Cardiac fibroblast (primary cell): Measurements from ENCODE around the gene TEX29.

Experiments
- DNase-seq, 2 donors: peaks; one replicate each; pipeline versions ENCODE4 v3.0.0 to v3.0.0-alpha.2; 2010; ENCODE audit warnings: low read depth in 2 of 2
- H3K4me3 ChIP-seq, 2 donors: replicated peaks in 1 of 2; 1 replicate in 1 of 2; 2 replicates in 1 of 2; pipeline ENCODE4 v1.5.1; 2011; ENCODE audit warnings: low read depth in 2 of 2, low read length in 2 of 2, mild to moderate bottlenecking in 2 of 2, moderate library complexity in 1 of 2
- TF ChIP-seq, protein P1 (sequence below): IDR thresholded peaks from one replicate; pipeline ENCODE4 v1.5.1; 2011; ENCODE audit warnings: low read depth, mild to moderate bottlenecking, low read length, inconsistent platforms

Gene TEX29

DNA sequence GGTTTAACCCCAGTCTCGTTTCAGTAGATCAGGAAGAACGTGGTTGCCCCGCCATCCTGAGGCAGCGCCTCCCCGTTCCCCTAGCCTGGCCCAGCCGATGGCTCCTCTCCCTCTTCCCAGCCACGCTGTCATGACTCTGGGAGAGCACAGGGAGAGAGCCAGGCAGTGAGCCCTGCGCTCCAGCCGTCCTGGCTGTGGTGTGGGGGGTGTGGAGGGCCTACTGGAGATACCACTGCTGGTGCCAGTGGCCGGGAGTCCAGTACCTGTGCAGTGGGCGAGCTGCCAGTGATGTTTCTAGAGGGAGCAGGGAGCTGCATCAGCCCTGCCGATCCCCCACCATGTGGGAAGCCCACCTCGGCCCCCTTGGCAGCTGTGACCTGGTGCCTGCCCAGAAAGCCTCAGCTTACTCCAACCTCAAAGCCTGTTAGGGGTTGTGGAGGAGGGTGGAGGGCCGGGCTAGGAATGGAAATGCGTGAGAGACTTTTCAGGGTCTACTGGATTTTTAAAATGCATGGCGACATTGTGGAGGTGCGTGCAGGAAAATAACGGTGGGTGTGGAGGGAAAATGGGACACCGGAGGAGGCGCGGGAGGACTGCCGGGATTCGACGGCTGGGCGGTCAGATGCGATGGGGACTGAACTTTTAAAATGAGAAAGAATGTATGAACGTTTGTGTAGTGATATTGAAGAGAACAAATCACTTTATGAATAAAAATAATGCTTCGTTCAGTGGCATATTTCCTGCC, 4.9 kb downstream of the TEX29 start:
- TF ChIP-seq, protein P1, sequence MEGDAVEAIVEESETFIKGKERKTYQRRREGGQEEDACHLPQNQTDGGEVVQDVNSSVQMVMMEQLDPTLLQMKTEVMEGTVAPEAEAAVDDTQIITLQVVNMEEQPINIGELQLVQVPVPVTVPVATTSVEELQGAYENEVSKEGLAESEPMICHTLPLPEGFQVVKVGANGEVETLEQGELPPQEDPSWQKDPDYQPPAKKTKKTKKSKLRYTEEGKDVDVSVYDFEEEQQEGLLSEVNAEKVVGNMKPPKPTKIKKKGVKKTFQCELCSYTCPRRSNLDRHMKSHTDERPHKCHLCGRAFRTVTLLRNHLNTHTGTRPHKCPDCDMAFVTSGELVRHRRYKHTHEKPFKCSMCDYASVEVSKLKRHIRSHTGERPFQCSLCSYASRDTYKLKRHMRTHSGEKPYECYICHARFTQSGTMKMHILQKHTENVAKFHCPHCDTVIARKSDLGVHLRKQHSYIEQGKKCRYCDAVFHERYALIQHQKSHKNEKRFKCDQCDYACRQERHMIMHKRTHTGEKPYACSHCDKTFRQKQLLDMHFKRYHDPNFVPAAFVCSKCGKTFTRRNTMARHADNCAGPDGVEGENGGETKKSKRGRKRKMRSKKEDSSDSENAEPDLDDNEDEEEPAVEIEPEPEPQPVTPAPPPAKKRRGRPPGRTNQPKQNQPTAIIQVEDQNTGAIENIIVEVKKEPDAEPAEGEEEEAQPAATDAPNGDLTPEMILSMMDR = no peak
- DNase-seq = no peak
- no peak overlapping the region for H3K4me3 ChIP-seq

DNA sequence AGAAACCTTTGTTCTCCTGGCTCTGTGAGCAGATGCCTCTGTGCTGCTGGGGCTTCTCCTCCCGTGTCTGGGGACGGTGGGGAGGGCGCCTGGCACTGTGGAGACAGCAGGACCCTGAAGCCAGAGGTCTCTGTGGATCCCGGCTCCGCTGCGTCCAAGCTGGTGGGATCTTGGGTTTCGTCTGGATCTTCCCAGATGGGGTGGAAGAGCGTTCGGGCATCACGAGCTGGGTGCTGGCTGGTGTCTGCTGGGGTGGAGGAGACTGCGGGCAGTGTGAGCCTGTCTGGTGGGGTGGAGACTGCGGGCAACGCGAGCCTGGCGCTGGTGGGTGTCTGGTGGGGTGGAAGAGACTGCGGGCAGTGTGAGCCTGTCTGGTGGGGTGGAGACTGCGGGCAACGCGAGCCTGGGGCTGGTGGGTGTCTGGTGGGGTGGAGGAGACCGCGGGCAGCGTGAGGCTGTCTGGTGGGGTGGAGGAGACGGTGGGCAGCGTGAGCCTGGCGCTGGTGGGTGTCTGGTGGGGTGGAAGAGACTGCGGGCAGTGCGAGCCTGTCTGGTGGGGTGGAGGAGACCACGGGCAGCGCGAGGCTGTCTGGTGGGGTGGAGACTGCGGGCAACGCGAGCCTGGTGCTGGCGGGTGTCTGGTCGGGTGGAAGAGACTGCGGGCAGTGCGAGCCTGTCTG, 5.6 kb downstream of the TEX29 start:
- TF ChIP-seq, protein P1 = no peak
- H3K4me3 ChIP-seq = no peak overlapping the region
- DNase-seq = no peak

DNA sequence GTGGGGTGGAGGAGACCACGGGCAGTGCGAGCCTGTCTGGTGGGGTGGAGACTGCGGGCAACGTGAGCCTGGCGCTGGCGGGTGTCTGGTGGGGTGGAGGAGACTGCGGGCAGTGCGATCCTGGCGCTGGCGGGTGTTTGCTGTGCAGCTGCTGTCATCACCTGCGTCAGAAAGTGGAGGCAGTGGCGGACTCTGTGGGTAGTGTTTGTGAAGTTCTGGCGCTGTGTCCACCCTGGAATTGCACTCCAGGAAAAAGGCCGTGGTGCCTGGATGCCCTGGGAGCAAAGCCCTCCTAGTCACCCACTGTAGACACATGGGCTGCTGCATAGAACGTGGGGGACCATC, 6.2 kb downstream of the TEX29 start:
- TF ChIP-seq, protein P1 = no peak
- no peak for DNase-seq
- no peak overlapping the region for H3K4me3 ChIP-seq

DNA sequence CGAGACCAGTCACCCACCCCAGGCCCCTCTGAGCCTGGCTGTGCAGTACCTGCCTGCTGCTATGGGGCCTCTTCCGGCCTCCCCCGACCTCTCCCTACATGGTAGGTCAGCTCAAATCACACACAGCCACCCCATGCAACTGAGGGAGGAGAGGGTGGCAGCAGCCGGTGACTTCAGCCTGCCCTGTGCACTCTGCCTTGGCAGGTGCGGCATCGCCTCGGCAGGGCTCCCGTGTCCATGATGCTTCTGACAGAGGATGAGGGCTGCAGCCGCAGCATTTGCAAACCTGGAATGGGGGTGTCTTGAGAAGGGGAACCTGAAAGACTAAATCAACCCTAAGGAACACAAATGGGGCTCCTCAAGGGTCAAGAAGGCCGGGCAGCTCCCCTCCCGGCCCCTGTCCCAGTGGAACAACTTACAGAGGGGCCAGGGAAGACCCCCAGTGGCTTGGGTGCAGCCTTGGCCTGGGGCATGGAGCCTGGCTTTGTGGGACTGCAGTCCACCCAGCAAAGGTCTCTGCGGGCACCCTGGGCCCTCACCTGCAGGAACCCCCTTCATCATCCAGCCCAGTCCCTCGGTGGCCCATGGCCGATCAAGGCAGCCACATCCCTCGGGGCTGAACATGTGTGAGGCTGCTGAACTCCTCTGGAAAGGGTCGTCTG, 6.7 kb downstream of the TEX29 start:
- DNase-seq = no peak
- TF ChIP-seq, protein P1 = no peak
- no peak overlapping the region for H3K4me3 ChIP-seq

DNA sequence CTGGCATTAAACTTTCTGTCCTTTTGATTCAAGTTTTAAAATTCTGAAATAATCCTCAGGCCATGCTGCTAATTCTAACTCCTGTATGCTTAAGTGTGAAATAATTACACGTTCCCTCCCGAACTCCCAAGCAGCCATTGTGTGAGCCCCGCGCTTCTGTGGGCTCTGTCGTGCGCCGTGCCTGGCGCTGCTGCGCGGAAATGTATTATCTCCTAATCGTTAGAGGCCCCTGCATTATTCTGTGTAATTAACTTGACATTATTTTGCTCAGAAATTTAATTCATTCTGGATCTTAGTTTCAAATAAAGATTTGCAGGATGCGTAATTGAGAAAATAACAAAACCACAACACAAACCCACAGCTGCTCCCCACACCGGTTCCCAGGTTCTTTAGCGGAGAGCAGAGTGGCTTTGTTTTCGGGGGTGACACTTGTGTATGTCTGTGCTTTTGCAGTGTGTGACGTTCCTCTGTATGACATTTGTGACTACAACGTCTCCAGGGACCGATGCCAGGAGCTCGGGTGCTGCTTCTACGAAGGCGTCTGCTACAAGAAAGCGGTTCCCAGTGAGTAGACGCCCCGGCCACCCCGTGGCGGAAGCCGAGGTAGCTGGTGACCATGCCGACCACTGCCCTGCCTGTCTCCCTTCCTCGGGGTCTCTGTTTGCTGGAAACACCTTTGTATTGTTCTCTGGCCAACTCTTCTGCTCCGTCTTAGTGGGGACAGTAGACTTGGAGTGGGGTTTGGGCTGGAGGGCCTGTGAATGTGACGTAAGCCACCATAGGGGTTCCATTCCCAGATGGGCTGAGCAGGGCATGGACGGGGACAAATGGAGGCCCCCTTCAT, 7.5 kb downstream of the TEX29 start:
- DNase-seq = no peak
- TF ChIP-seq, protein P1 = no peak

DNA sequence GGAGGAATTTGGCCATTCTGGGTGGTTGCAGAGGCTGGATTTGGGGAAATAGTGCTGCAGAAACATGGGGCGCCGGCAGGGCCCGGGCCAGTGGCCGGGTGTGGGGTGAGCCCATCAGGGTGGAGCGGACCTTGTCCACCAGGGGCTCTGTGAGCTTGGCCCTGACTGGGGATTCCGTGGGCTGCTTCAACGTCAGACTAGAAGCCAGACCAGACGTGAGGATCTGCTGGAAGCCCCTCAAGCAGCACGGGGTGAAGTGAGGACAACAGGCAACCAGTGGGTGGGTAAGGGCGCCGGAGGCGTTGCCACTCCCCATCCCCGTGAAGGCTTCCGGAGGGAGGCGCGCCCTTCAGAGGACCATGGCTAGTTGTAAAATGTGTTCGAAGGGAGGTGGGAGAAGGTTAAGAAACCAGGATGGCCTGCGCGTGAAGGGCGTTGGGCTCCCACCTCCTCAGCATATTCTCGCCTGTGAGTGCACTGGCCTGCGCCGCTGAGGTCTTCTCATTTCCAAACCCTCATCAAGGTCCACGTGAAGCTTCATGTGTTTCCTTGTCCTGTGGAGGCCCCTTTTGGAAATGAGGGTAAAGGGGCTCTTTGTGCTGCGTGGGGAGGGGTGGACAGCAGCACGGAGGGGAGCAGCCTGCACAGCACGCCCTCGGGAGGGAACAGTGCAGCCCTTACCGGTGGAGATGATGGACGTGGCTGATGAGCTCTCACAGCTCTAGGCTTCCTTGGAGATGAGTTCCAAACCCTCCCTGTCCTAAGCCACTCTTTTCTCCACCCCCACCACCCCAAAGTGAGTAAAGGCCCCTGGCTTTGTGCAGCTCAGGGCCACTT, 8.3 kb downstream of the TEX29 start:
- TF ChIP-seq, protein P1 = no peak
- no peak overlapping the region for H3K4me3 ChIP-seq
- DNase-seq = no peak

More for the DNA sequence above, 7.5 kb downstream of the TEX29 start:
- no peak overlapping the region for H3K4me3 ChIP-seq
